ENCODE results near the gene ALPL.

ALPL gene

GRCh38 chr1:21532496-21532895 lies 23.3 kb downstream of the ALPL start:
- DNase-seq = no peak

GRCh38 chr1:21532992-21533534 lies 23.8 kb downstream of the ALPL start:
- DNase-seq = no peak

GRCh38 chr1:21534146-21534545 lies 24.9 kb downstream of the ALPL start:
- DNase-seq = no peak

- DNase-seq = no peak
Observed at GRCh38 chr1:21534674-21535378, 25.6 kb downstream of the ALPL start.

- no peak for DNase-seq
Observed at GRCh38 chr1:21536218-21536617, 27.0 kb downstream of the ALPL start.

- no peak for DNase-seq
Observed at GRCh38 chr1:21537511-21537931, 28.3 kb downstream of the ALPL start.

GRCh38 chr1:21537932-21538630 lies 28.9 kb downstream of the ALPL start:
- DNase-seq = no peak

GRCh38 chr1:21539933-21540332 lies 30.7 kb downstream of the ALPL start:
- no peak for DNase-seq

GRCh38 chr1:21541329-21541728 lies 32.1 kb downstream of the ALPL start:
- no peak for DNase-seq

- DNase-seq = no peak
Observed at GRCh38 chr1:21541835-21542234, 32.6 kb downstream of the ALPL start.

- DNase-seq = no peak
Observed at GRCh38 chr1:21543598-21543997, 34.4 kb downstream of the ALPL start.

- no peak for DNase-seq
Observed at GRCh38 chr1:21544095-21544494, 34.9 kb downstream of the ALPL start.

- DNase-seq = no peak
Observed at GRCh38 chr1:21546122-21546825, 37.1 kb downstream of the ALPL start.

- DNase-seq = peak; percentile 63
Observed at GRCh38 chr1:21547876-21548275, 38.7 kb downstream of the ALPL start.

- no peak for DNase-seq
Observed at GRCh38 chr1:21550097-21550496, 40.9 kb downstream of the ALPL start.

GRCh38 chr1:21550866-21551475 lies 41.7 kb downstream of the ALPL start:
- DNase-seq = no peak

- no peak for DNase-seq
Observed at GRCh38 chr1:21552715-21553114, 43.5 kb downstream of the ALPL start.

GRCh38 chr1:21553116-21553926 lies 44.1 kb downstream of the ALPL start:
- DNase-seq = no peak

GRCh38 chr1:21559788-21560567 lies 50.8 kb downstream of the ALPL start:
- DNase-seq = no peak

GRCh38 chr1:21560916-21561638 lies 51.9 kb downstream of the ALPL start:
- no peak for DNase-seq

GRCh38 chr1:21562896-21563295 lies 53.7 kb downstream of the ALPL start:
- DNase-seq = no peak

Data from midbrain (tissue), 1 donor.